GM23338 (cell line): ENCODE measurements around the gene TENM4.

ENCODE experiments used
- EZH2 ChIP-seq: fragments of 200-600 bp; sonication (generic); IDR thresholded peaks from one replicate; pipeline ENCODE4 v1.8.0; 2017; ENCODE audit warnings: antibody characterized with exemption, mild to moderate bottlenecking, low read depth; ENCODE audit not compliant: unreplicated experiment
- EZH2phosphoT487 ChIP-seq: fragments of 200-600 bp; sonication (generic); IDR thresholded peaks from one replicate; pipeline ENCODE4 v1.8.1; 2018; ENCODE audit warnings: antibody characterized with exemption; ENCODE audit not compliant: unreplicated experiment
- JUNB ChIP-seq: IDR thresholded peaks from one replicate; pipeline ENCODE4 v1.6.1; 2016; ENCODE audit warnings: antibody characterized with exemption; ENCODE audit not compliant: unreplicated experiment
- POLR2AphosphoS5 ChIP-seq: IDR thresholded peaks from 2 replicates; pipeline ENCODE4 v1.6.1; 2016; ENCODE audit warnings: antibody characterized with exemption, low read depth
- STAT1 ChIP-seq: IDR thresholded peaks from one replicate; pipeline ENCODE4 v1.6.1; 2016; ENCODE audit warnings: antibody characterized with exemption; ENCODE audit not compliant: unreplicated experiment
- ZNF114 ChIP-seq: fragments of 250-450 bp; sonication (Bioruptor Pico); IDR thresholded peaks from 2 replicates; pipeline ENCODE4 v1.5.0; 2020; ENCODE audit warnings: mild to moderate bottlenecking, moderate library complexity
- TF ChIP-seq, protein P1 (sequence below), 2 experiments: fragments of 200-600 bp in 1 of 2; sonication (generic) in 1 of 2; conservative IDR thresholded peaks; 2 replicates each; pipeline versions ENCODE4 v1.5.1 to v1.6.1; 2016 to 2017; ENCODE audit warnings: antibody characterized with exemption in 2 of 2, low read depth in 2 of 2, mild to moderate bottlenecking in 2 of 2, moderate library complexity in 1 of 2
- TF ChIP-seq, protein P2 (sequence below): fragments of 250-450 bp; sonication (Bioruptor Pico); IDR thresholded peaks from 2 replicates; pipeline ENCODE4 v1.5.0; 2020; ENCODE audit warnings: mild to moderate bottlenecking, moderate library complexity
- TF ChIP-seq, protein P3 (sequence below): IDR thresholded peaks from one replicate; pipeline ENCODE4 v1.6.1; 2018; ENCODE audit warnings: antibody characterized with exemption; ENCODE audit not compliant: unreplicated experiment

DNA sequence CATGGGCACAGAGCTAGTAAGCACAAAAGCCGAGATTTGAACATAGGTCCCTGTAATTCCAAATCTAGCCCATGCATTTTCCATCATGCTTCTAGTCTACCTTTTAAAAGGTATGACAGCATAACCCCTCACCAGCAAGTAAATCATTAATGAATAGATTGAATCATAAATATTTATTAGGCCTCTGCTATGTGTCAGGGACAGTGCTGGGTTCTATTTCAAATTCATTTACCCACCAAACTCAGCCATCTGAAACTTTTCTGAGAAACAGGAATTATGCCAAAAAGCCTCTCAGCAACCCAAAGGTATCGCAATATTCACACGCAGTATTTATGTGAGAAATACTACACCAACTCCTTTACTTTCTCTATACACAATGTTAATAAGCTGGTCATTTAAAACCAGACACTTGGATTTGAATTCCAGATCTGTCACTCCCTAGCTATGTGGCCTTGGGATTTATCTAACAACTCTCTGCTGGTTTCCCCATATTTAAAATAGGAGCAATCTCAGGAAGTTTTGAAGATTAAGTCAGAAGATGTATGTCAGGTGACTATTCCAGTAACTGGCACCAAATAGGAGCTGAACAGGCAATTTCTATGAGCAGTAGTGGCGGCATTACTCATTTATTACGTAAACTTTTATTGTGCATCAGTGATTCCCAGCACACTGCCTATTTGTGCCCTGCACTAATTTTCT, 191.4 kb downstream of the TENM4 start:
- TF ChIP-seq POLR2AphosphoS5 (no peak), EZH2phosphoT487 (no peak), EZH2 (no peak), STAT1 (no peak), ZNF114 (no peak), JUNB (no peak)
- TF ChIP-seq, protein P1, sequence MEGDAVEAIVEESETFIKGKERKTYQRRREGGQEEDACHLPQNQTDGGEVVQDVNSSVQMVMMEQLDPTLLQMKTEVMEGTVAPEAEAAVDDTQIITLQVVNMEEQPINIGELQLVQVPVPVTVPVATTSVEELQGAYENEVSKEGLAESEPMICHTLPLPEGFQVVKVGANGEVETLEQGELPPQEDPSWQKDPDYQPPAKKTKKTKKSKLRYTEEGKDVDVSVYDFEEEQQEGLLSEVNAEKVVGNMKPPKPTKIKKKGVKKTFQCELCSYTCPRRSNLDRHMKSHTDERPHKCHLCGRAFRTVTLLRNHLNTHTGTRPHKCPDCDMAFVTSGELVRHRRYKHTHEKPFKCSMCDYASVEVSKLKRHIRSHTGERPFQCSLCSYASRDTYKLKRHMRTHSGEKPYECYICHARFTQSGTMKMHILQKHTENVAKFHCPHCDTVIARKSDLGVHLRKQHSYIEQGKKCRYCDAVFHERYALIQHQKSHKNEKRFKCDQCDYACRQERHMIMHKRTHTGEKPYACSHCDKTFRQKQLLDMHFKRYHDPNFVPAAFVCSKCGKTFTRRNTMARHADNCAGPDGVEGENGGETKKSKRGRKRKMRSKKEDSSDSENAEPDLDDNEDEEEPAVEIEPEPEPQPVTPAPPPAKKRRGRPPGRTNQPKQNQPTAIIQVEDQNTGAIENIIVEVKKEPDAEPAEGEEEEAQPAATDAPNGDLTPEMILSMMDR (conservative IDR thresholded peaks at IDR 0.05; ENCODE audit: low read depth in 2 of 2) = no peak
- TF ChIP-seq, protein P2, sequence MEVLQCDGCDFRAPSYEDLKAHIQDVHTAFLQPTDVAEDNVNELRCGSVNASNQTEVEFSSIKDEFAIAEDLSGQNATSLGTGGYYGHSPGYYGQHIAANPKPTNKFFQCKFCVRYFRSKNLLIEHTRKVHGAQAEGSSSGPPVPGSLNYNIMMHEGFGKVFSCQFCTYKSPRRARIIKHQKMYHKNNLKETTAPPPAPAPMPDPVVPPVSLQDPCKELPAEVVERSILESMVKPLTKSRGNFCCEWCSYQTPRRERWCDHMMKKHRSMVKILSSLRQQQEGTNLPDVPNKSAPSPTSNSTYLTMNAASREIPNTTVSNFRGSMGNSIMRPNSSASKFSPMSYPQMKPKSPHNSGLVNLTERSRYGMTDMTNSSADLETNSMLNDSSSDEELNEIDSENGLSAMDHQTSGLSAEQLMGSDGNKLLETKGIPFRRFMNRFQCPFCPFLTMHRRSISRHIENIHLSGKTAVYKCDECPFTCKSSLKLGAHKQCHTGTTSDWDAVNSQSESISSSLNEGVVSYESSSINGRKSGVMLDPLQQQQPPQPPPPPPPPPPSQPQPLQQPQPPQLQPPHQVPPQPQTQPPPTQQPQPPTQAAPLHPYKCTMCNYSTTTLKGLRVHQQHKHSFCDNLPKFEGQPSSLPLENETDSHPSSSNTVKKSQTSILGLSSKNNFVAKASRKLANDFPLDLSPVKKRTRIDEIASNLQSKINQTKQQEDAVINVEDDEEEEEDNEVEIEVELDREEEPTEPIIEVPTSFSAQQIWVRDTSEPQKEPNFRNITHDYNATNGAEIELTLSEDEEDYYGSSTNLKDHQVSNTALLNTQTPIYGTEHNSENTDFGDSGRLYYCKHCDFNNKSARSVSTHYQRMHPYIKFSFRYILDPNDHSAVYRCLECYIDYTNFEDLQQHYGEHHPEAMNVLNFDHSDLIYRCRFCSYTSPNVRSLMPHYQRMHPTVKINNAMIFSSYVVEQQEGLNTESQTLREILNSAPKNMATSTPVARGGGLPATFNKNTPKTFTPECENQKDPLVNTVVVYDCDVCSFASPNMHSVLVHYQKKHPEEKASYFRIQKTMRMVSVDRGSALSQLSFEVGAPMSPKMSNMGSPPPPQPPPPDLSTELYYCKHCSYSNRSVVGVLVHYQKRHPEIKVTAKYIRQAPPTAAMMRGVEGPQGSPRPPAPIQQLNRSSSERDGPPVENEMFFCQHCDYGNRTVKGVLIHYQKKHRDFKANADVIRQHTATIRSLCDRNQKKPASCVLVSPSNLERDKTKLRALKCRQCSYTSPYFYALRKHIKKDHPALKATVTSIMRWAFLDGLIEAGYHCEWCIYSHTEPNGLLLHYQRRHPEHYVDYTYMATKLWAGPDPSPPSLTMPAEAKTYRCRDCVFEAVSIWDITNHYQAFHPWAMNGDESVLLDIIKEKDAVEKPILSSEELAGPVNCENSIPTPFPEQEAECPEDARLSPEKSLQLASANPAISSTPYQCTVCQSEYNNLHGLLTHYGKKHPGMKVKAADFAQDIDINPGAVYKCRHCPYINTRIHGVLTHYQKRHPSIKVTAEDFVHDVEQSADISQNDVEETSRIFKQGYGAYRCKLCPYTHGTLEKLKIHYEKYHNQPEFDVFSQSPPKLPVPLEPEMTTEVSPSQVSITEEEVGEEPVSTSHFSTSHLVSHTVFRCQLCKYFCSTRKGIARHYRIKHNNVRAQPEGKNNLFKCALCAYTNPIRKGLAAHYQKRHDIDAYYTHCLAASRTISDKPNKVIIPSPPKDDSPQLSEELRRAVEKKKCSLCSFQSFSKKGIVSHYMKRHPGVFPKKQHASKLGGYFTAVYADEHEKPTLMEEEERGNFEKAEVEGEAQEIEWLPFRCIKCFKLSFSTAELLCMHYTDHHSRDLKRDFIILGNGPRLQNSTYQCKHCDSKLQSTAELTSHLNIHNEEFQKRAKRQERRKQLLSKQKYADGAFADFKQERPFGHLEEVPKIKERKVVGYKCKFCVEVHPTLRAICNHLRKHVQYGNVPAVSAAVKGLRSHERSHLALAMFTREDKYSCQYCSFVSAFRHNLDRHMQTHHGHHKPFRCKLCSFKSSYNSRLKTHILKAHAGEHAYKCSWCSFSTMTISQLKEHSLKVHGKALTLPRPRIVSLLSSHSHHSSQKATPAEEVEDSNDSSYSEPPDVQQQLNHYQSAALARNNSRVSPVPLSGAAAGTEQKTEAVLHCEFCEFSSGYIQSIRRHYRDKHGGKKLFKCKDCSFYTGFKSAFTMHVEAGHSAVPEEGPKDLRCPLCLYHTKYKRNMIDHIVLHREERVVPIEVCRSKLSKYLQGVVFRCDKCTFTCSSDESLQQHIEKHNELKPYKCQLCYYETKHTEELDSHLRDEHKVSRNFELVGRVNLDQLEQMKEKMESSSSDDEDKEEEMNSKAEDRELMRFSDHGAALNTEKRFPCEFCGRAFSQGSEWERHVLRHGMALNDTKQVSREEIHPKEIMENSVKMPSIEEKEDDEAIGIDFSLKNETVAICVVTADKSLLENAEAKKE (CRISPR knock-in tag) = no peak
- TF ChIP-seq, protein P3, sequence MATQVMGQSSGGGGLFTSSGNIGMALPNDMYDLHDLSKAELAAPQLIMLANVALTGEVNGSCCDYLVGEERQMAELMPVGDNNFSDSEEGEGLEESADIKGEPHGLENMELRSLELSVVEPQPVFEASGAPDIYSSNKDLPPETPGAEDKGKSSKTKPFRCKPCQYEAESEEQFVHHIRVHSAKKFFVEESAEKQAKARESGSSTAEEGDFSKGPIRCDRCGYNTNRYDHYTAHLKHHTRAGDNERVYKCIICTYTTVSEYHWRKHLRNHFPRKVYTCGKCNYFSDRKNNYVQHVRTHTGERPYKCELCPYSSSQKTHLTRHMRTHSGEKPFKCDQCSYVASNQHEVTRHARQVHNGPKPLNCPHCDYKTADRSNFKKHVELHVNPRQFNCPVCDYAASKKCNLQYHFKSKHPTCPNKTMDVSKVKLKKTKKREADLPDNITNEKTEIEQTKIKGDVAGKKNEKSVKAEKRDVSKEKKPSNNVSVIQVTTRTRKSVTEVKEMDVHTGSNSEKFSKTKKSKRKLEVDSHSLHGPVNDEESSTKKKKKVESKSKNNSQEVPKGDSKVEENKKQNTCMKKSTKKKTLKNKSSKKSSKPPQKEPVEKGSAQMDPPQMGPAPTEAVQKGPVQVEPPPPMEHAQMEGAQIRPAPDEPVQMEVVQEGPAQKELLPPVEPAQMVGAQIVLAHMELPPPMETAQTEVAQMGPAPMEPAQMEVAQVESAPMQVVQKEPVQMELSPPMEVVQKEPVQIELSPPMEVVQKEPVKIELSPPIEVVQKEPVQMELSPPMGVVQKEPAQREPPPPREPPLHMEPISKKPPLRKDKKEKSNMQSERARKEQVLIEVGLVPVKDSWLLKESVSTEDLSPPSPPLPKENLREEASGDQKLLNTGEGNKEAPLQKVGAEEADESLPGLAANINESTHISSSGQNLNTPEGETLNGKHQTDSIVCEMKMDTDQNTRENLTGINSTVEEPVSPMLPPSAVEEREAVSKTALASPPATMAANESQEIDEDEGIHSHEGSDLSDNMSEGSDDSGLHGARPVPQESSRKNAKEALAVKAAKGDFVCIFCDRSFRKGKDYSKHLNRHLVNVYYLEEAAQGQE = no peak
